Measurements from ENCODE around the gene TSPAN14. TPM values are rescaled to one million over a fixed set of nuclear protein-coding genes. Genes with fewer than 3 reads are reported as not detected.
"Not testable (repeated sequence)": the region's sequence is repeated elsewhere in the genome, so short reads cannot be mapped to it uniquely, and the experiment has no call there.

Gene TSPAN14
- total RNA-seq, 2 experiments from 2014 or later, result 17.0 to 33.4 TPM

DNA sequence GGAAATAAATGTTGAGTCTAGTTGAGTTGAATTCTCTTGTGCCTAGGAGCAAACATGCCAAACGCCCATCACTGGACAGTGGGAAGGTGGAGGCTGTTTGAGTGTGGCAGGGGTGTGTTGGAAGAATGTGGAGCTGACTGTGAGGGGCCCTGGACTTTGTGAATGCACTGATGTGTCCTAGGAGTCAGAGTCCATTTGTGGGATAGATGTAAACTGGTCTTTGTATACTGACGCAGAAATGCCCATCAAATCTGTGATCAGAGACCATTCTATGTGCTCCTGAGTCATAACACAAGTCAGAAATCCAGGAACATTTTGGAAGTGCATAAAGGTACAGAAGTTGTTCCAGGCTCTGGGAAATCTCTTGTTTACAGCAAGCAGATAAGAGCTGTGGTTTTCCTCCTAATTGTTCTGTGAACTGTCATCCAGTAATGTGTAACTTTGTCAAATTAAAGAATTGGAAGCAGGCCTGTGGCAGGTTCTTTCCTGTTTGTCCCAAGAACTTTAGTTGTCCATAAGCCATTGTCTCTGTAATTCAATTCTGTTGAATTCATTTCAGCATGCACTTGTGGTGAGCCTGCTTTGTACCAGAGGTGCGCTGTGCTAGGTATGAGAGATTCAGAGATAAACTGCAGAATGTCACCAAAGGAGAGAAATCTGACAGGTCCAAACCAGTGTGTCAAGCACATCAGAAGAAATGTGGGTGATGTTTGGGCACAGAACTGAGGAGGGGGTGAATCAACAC is 38.2 kb upstream of the TSPAN14 start:
- ChIA-PET CTCF (ENCODE audit: unreplicated experiment) (no interaction called here), POLR2A (no interaction called here)
- Histone ChIP-seq H3K4me1 (ENCODE audit: insufficient read depth, low read length, poor library complexity, severe bottlenecking) (no peaks in the 10 kb centered on the region), H4K20me1 (ENCODE audit: insufficient read depth, low read length) (no peaks in the 10 kb centered on the region), H3K9me2 (ENCODE audit: insufficient read depth, low read length) (no peaks in the 10 kb centered on the region), H3K4me2 (ENCODE audit: low read length) (no peak overlapping the region), H3K4me3 (ENCODE audit: low read depth, low read length, poor library complexity, severe bottlenecking) (no peak overlapping the region), H3K27ac (ENCODE audit: low read depth, low read length, poor library complexity, severe bottlenecking) (no peak overlapping the region), H3K79me2 (ENCODE audit: insufficient read depth, low read depth, low read length) (no peaks in the 10 kb centered on the region), H3K36me3 (ENCODE audit: insufficient read depth, low read length) (no peaks in the 10 kb centered on the region), H3K9me3 (ENCODE audit: low read length) (no peaks in the 10 kb centered on the region), H2AFZ (ENCODE audit: low read length) (no peak overlapping the region)
- TF ChIP-seq, protein P1, sequence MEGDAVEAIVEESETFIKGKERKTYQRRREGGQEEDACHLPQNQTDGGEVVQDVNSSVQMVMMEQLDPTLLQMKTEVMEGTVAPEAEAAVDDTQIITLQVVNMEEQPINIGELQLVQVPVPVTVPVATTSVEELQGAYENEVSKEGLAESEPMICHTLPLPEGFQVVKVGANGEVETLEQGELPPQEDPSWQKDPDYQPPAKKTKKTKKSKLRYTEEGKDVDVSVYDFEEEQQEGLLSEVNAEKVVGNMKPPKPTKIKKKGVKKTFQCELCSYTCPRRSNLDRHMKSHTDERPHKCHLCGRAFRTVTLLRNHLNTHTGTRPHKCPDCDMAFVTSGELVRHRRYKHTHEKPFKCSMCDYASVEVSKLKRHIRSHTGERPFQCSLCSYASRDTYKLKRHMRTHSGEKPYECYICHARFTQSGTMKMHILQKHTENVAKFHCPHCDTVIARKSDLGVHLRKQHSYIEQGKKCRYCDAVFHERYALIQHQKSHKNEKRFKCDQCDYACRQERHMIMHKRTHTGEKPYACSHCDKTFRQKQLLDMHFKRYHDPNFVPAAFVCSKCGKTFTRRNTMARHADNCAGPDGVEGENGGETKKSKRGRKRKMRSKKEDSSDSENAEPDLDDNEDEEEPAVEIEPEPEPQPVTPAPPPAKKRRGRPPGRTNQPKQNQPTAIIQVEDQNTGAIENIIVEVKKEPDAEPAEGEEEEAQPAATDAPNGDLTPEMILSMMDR (conservative IDR thresholded peaks at IDR 0.05; ENCODE audit: low read length), result no peak
- no peak for TF ChIP-seq EZH2phosphoT487 (IDR thresholded peaks at IDR 0.05; ENCODE audit: borderline replicate concordance, low read depth, low read length)
- intact Hi-C loops (cut with micrococcal nuclease; ENCODE audit: unreplicated experiment), result no loop called here
- DNase-seq (ENCODE audit: low spot score), result no peak
- BruUV-seq (replicated peaks), result no TSS peak

DNA sequence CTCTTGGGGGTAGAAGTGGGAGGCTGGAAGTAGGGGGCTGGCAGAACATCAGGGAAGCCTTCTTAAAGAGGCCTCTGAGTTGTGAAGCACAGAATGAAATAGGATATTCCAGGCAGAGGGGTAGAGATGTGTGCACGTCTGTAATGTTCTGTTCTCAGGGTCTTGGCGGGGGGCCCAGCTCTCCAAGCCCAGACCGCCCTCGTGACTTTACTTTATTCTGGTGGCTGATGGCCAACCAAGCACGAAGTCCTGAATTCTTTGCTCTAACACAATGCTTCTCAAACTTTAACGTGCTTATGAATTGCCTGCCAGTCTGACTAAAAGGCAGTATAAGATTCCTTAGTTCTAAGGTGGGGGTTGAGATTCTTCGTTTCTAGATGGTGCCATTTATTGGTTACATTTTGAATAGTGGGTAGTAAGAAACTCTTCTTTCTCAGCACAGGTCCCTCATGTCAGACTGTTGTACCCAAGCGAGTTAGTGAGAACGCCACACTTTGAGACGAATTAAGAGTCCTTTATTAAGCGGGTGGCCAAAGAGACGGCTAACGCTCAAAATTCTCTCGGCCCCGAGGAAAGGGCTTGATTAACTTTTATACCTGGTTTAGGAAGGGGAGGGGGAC is 37.5 kb upstream of the TSPAN14 start:
- Histone ChIP-seq H3K4me1 (ENCODE audit: insufficient read depth, low read length, poor library complexity, severe bottlenecking) (peaks cover 5% of the 10 kb centered on the region), H2AFZ (ENCODE audit: low read length) (no peak overlapping the region), H3K4me3 (ENCODE audit: low read depth, low read length, poor library complexity, severe bottlenecking) (no peak overlapping the region), H3K4me2 (ENCODE audit: low read length) (no peak overlapping the region), H3K36me3 (ENCODE audit: insufficient read depth, low read length) (no peaks in the 10 kb centered on the region), H3K9me2 (ENCODE audit: insufficient read depth, low read length) (no peaks in the 10 kb centered on the region), H4K20me1 (ENCODE audit: insufficient read depth, low read length) (no peaks in the 10 kb centered on the region), H3K9me3 (ENCODE audit: low read length) (no peaks in the 10 kb centered on the region), H3K27ac (ENCODE audit: low read depth, low read length, poor library complexity, severe bottlenecking) (no peak overlapping the region), H3K79me2 (ENCODE audit: insufficient read depth, low read depth, low read length) (no peaks in the 10 kb centered on the region)
- POLR2A ChIA-PET, result no interaction called here
- intact Hi-C loops (cut with micrococcal nuclease; ENCODE audit: unreplicated experiment), result no loop called here
- TF ChIP-seq EZH2phosphoT487 (IDR thresholded peaks at IDR 0.05; ENCODE audit: borderline replicate concordance, low read depth, low read length), result no peak
- TF ChIP-seq, protein P1 (conservative IDR thresholded peaks at IDR 0.05; ENCODE audit: low read length), result no peak
- BruUV-seq (replicated peaks), result no TSS peak
- DNase-seq (ENCODE audit: low spot score), result no peak
- CTCF ChIA-PET (ENCODE audit: unreplicated experiment), result no interaction called here

DNA sequence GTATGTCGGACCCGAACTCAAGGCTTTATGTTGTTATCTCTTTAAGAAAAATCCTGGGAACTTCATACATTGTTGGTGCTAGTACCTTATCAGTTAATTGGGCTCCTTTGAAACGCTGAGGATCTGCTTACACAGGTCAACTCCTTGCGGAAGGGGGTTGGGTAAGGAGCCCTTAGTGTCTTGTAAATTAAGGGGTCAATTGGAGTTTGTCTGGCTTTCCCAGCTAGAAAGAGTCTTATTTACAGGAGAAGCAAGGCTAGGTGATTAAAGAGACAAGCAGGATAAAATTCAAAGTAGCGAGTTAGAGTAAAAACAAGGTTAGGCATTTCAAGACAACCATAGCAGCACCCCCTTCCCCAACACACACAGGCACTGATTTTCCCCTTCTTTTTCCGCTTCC is 36.9 kb upstream of the TSPAN14 start:
- H3K9me3 ChIP-seq (ENCODE audit: low read length); CTCF ChIA-PET (ENCODE audit: unreplicated experiment); H3K9me2 ChIP-seq (ENCODE audit: insufficient read depth, low read length); H3K4me2 ChIP-seq (ENCODE audit: low read length); H4K20me1 ChIP-seq (ENCODE audit: insufficient read depth, low read length); H3K79me2 ChIP-seq (ENCODE audit: insufficient read depth, low read depth, low read length); DNase-seq (ENCODE audit: low spot score); BruUV-seq (replicated peaks); POLR2A ChIA-PET; H2AFZ ChIP-seq (ENCODE audit: low read length); H3K4me3 ChIP-seq (ENCODE audit: low read depth, low read length, poor library complexity, severe bottlenecking); H3K27ac ChIP-seq (ENCODE audit: low read depth, low read length, poor library complexity, severe bottlenecking); intact Hi-C loops (cut with micrococcal nuclease; ENCODE audit: unreplicated experiment); H3K36me3 ChIP-seq (ENCODE audit: insufficient read depth, low read length): not testable (repeated sequence)
- peaks cover 12% of the 10 kb centered on the region for H3K4me1 ChIP-seq (ENCODE audit: insufficient read depth, low read length, poor library complexity, severe bottlenecking)
